GM12878 (cell line): ENCODE measurements around the gene TPT1. TPM values are rescaled to one million over a fixed set of nuclear protein-coding genes. Genes with fewer than 3 reads are reported as not detected.
"Not testable (repeated sequence)": the region's sequence is repeated elsewhere in the genome, so short reads cannot be mapped to it uniquely, and the experiment has no call there.

Experiments
- ATAC-seq: fragments of 200-7000 bp; cut with Tn5 transposase; 3 replicates; pipeline ENCODE4 v1.9.1; 2020; ENCODE audit warnings: mild to moderate bottlenecking, moderate library complexity
- BruUV-seq: library from RNA; stranded (reverse); fragments of 400-500 nt; replicated peaks from 2 replicates; lab custom pipeline; 2021; lab: Mats Ljungman, UMichigan
- CTCF ChIA-PET: fragments of 300-600 bp; sonication (Branson Sonifier 250); formaldehyde crosslinking; extraction: SDS; loops from one replicate; lab custom pipeline; 2021; ENCODE audit warnings: inconsistent platforms; lab: Yijun Ruan, JAX
- POLR2A ChIA-PET: fragments of 350-600 bp; formaldehyde crosslinking; extraction: SDS; loops from one replicate; lab custom pipeline; 2021; ENCODE audit warnings: inconsistent platforms; lab: Charles Lee
- RAD21 ChIA-PET: fragments of 300-600 bp; sonication (Branson Sonifier 250); formaldehyde crosslinking; loops from one replicate; lab custom pipeline; 2023; ENCODE audit warnings: antibody characterized with exemption; ENCODE audit not compliant: unreplicated experiment; lab: Charles Lee
- SMC1A ChIA-PET: fragments of 300-600 bp; sonication (Branson Sonifier 250); formaldehyde crosslinking; loops from one replicate; lab custom pipeline; 2023; ENCODE audit not compliant: unreplicated experiment, uncharacterized antibody; lab: Charles Lee
- DNase-seq: peaks from one replicate; pipeline ENCODE4 v3.0.0-alpha.2; 2011; ENCODE audit warnings: low read depth, low spot score
- FAIRE-seq: peaks from 3 replicates; lab custom pipeline; 2011; peaks lifted over from hg19 to GRCh38; lab: Jason Lieb, UNC
- H2AFZ ChIP-seq: 2 replicates; pipeline ENCODE4 v1.6.0; 2011; ENCODE audit warnings: low read depth, low read length, control low read depth; ENCODE audit not compliant: control insufficient read depth
- H3K27ac ChIP-seq: 2 replicates; pipeline ENCODE4 v1.5.1; 2011; ENCODE audit warnings: control low read depth; ENCODE audit not compliant: control insufficient read depth, insufficient read depth
- H3K27me3 ChIP-seq, 2 experiments: replicated peaks in 1 of 2; 2 replicates each; pipeline versions ENCODE4 v1.6.0 to v1.6.1; 2011; ENCODE audit warnings: low read length in 1 of 2; ENCODE audit not compliant: control insufficient read depth in 2 of 2, insufficient read depth in 2 of 2
- H3K36me3 ChIP-seq, 2 experiments: 2 replicates each; pipeline ENCODE4 v1.5.1; 2011; ENCODE audit warnings: low read length in 1 of 2; ENCODE audit not compliant: control insufficient read depth in 2 of 2, insufficient read depth in 2 of 2
- H3K4me1 ChIP-seq: 2 replicates; pipeline ENCODE4 v1.6.1; 2011; ENCODE audit warnings: mild to moderate bottlenecking, low read length, moderate library complexity, mixed read lengths; ENCODE audit not compliant: control insufficient read depth, insufficient read depth
- H3K4me2 ChIP-seq: 2 replicates; pipeline ENCODE4 v1.6.0; 2011; ENCODE audit warnings: control low read depth; ENCODE audit not compliant: control insufficient read depth, insufficient read depth
- H3K4me3 ChIP-seq: fragments of 200-600 bp; sonication (generic); 2 replicates; pipeline ENCODE4 v1.5.1; 2016
- H3K79me2 ChIP-seq: 2 replicates; pipeline ENCODE4 v1.6.0; 2011; ENCODE audit warnings: low read length; ENCODE audit not compliant: control insufficient read depth, insufficient read depth
- H3K9ac ChIP-seq: 2 replicates; pipeline ENCODE4 v1.8.0; 2011; ENCODE audit warnings: low read length, control low read depth, mixed read lengths; ENCODE audit not compliant: control insufficient read depth, insufficient read depth
- H3K9me3 ChIP-seq: replicated peaks from 3 replicates; pipeline ENCODE4 v1.5.1; 2011; ENCODE audit warnings: mild to moderate bottlenecking, low read length; ENCODE audit not compliant: control insufficient read depth, insufficient read depth
- H4K20me1 ChIP-seq: 2 replicates; pipeline ENCODE4 v1.6.0; 2011; ENCODE audit not compliant: control insufficient read depth, insufficient read depth
- TARDBP ChIP-seq: IDR thresholded peaks from 2 replicates; pipeline ENCODE4 v1.6.1; 2016; ENCODE audit warnings: borderline replicate concordance
- TCF12 ChIP-seq: IDR thresholded peaks from 2 replicates; pipeline ENCODE4 v1.6.1; 2011; ENCODE audit warnings: low read depth, mild to moderate bottlenecking, low read length
- WGBS: methylation state at CpG from one replicate; pipeline ENCODE4 v1.1.6; 2016; ENCODE audit warnings: low lambda C conversion rate; ENCODE audit not compliant: insufficient replicate concordance, insufficient coverage; ENCODE audit errors: missing lambda C conversion rate; 5-methylcytosine and 5-hydroxymethylcytosine counted together
- in situ Hi-C: fragments of 300-500 bp; cut with MboI; formaldehyde crosslinking; loops from 9 replicates; pipeline ENCODE4 v1.14.3; 2018; ENCODE audit warnings: mixed read lengths
- intact Hi-C: fragments of 100-400 bp; cut with micrococcal nuclease; formaldehyde crosslinking; loops from one replicate; pipeline ENCODE4 v1.14.2; 2022; ENCODE audit not compliant: unreplicated experiment
- polyA plus RNA-seq, 11 experiments: library from polyadenylated mRNA; depleted of rRNA in 4 of 11; unstranded in 6 of 11; stranded (reverse) in 5 of 11; fragments of >200 nt; fragmentation: Nextera tagmentation in 4 of 11; fragmentation: Illumina TruSeq in 1 of 11; extraction: Ambion mirVana in 4 of 11; extraction: Trizol in 1 of 11; gene quantifications; 1 replicate in 1 of 11; 2 replicates in 10 of 11; pipeline versions ENCODE4 v1.2.1 to v1.2.3, GENCODE V29; 2011 to 2016; ENCODE audit warnings: inconsistent platforms in 2 of 11, missing spikeins in 2 of 11, low read depth in 1 of 11
- total RNA-seq, 4 experiments: library from RNA; depleted of rRNA in 3 of 4; stranded (reverse); fragments of >200 nt in 3 of 4; fragmentation: Illumina TruSeq in 1 of 4; extraction: Trizol in 1 of 4; gene quantifications; 2 replicates each; pipeline versions ENCODE4 v1.2.1 to v1.2.3, GENCODE V29; 2013 to 2021
- TF ChIP-seq, protein P1 (sequence below): fragments of 450-650 bp; IDR thresholded peaks from 2 replicates; pipeline ENCODE4 v1.6.1; 2017; ENCODE audit warnings: low read depth, mild to moderate bottlenecking, moderate library complexity

Gene TPT1
- total and polyA plus RNA-seq, 10 of the 15 experiments (the other 5 are each of a cell fraction or from before 2014, with no cell fraction given) = 1,038 to 5,925 (median 2,336) TPM

DNA sequence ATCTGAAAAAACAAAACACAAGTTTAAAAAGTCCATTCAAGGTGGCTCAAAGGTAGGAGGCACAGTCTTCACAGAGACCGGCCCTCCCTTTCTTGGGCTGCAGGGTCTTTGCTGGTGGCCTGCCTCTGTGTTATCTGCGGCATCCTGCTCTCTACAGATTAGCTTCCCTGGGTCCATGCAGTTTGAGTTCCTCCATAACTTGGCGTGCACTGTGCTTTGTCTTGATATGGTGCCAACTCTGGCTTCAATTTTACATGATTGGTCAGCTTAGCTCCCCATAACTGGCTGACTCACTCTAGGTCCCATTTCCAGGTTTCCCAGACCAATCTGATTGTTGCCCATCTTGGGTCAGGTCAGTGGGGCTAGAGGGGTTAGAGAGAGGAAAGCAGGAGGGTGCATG, 41.8 kb downstream of the TPT1 start (continued):
- TF ChIP-seq, protein P1, sequence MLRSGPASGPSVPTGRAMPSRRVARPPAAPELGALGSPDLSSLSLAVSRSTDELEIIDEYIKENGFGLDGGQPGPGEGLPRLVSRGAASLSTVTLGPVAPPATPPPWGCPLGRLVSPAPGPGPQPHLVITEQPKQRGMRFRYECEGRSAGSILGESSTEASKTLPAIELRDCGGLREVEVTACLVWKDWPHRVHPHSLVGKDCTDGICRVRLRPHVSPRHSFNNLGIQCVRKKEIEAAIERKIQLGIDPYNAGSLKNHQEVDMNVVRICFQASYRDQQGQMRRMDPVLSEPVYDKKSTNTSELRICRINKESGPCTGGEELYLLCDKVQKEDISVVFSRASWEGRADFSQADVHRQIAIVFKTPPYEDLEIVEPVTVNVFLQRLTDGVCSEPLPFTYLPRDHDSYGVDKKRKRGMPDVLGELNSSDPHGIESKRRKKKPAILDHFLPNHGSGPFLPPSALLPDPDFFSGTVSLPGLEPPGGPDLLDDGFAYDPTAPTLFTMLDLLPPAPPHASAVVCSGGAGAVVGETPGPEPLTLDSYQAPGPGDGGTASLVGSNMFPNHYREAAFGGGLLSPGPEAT = no peak
- no peak for TF ChIP-seq TCF12
- TF ChIP-seq TARDBP = no peak
- TF ChIP-seq, all 136 proteins: peak for 0

DNA sequence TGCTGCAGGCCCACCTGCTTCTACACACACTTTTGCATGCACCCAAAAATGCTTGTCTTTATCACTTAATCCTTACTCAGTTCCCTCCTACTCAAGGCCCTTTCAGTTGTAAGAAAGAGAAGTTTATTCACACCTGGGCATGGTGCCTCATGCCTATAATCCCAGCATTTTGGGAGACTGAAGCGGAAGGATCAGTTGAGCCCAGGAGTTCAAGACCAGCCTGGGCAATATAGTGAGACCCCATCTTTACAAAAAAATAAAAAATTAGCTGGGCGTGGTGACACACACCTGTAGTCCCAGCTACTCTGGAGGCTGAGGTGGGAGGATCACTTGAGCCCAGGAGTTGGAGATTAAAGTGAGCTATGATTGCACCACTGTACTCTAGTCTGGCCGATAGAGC, 42.4 kb downstream of the TPT1 start:
- RAD21 ChIA-PET = interaction anchor here (0.6 to 2.3 kb wide), 4 partner anchors 10 to 252 kb away, joined by 3 to 8 read pairs (median 4); no protein-coding TSS in a partner anchor
- in situ Hi-C loops, BruUV-seq, H3K4me3 ChIP-seq, H2AFZ ChIP-seq, intact Hi-C loops, H4K20me1 ChIP-seq, H3K27me3 ChIP-seq, H3K27ac ChIP-seq, H3K4me1 ChIP-seq, H3K79me2 ChIP-seq, H3K9ac ChIP-seq, DNase-seq, ATAC-seq, H3K9me3 ChIP-seq, H3K4me2 ChIP-seq, POLR2A ChIA-PET, H3K36me3 ChIP-seq, FAIRE-seq: not testable (repeated sequence)
- CTCF ChIA-PET = interaction anchor here (0.6 kb wide), 1 partner anchor 11 kb away, joined by 3 read pairs; no protein-coding TSS in a partner anchor
- SMC1A ChIA-PET = interaction anchor here (1.0 to 1.8 kb wide), 2 partner anchors 17 to 251 kb away, joined by 3 to 9 read pairs; no protein-coding TSS in a partner anchor
- WGBS = 81% methylated on average over 3 of the region's 3 CpGs
